GM10248 (cell line): ENCODE results near the gene SLC25A25.

Experiments used
- CTCF ChIA-PET: fragments of 300-600 bp; sonication (Branson Sonifier 250); formaldehyde crosslinking; extraction: SDS; loops from one replicate; lab custom pipeline; 2021; ENCODE audit warnings: antibody characterized with exemption; lab: Yijun Ruan, JAX
- POLR2A ChIA-PET: fragments of 350-650 bp; sonication (Branson Sonifier 250); formaldehyde crosslinking; extraction: SDS; loops from one replicate; lab custom pipeline; 2020; ENCODE audit warnings: antibody characterized with exemption; lab: Yijun Ruan, JAX
- DNase-seq: peaks from one replicate; pipeline ENCODE4 v3.0.0; 2012; ENCODE audit errors: extremely low spot score
- CTCF ChIP-seq: IDR thresholded peaks from 2 replicates; pipeline ENCODE4 v1.5.1; 2012; ENCODE audit warnings: mild to moderate bottlenecking, low read depth; ENCODE audit errors: extremely low read depth, missing control alignments, control extremely low read depth

Gene SLC25A25

GRCh38 chr9:128155736-128156500 is 87.9 kb downstream of the SLC25A25 start:
- no peak for DNase-seq
- TF ChIP-seq CTCF, result no peak
- ChIA-PET POLR2A (interaction anchor here (0.6 kb wide), 1 partner anchor 29 kb away, joined by 4 read pairs; no protein-coding TSS in a partner anchor), CTCF (interaction anchor here (1.2 to 2.7 kb wide), 4 partner anchors 20 to 40 kb away, joined by 3 to 9 read pairs (median 4); partner anchors contain the start of gene CIZ1)
